DMS114 treated with DMSO at 0.1 percent for 48 hours (cell line): Measurements from ENCODE around the gene COQ3.

Source experiments
- DNase-seq: peaks from one replicate; lab custom pipeline; 2025; ENCODE audit not compliant: unreplicated experiment; lab: John Stamatoyannopoulos, UW

The COQ3 gene

GRCh38 chr6:99393698-99394531, at the start of gene COQ3:
TSS of gene COQ3 (minus strand) at chr6:99394195. CDS start at chr6:99394179, 16 bp downstream.
- DNase-seq, result peak; percentile 69

- peak; percentile 51 for DNase-seq
Observed at GRCh38 chr6:99434702-99435530, 40.9 kb upstream of the COQ3 start.

DNA sequence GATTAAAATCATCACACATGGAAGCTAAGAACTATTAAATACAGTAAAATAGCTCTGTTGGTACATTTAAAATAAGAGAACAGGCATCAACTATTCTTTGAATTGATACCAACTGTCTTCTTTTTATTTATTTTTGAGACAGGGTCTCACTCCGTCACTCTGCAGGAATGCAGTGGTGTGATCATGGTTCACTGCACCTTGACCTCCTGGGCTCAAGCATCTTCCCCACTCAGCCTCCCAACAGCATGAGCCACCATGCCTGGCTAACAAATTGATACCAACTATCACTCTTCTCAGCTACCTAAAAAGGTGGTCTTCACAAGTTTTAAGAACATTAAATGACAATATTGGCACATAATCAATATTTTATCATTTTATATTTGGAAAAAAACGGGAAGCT, 38.9 kb upstream of the COQ3 start:
- DNase-seq, result no peak

DNA sequence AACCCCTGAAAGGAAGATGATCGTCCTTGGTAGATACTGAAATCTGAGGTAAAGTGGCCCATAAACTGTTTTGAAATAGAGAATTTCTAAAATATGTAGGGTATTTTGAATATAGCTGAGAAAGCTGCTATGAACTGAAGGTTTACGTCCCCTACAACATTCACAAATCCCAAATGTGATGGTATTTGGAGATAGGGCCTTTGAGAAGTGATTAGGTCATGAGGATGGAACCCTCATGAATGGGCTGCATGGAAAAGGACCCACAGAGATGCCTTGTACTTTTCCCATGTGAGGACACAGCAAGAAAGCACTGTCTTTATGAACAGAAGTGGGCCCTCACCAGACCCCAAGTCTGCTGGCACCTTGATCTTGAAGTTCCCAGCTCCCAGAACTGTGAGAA, 37.9 kb upstream of the COQ3 start:
- no peak for DNase-seq

DNA sequence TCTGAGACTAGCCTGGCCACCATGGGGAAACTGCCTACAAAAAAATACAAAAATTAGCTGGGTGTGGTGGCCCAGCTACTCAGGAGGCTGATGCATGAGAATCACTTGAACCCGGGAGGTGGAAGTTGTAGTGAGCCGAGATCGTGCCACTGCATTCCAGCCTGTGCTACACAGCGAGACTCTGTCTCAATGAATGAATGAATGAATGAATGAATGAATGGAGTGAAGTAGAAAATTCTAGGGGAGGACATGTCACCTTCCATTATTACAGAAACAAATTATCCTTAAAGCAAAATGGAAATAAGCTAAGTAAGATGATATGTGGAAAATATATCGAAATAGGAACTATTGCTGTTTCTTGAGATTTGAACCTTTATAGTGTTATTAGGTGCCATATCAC, 34.0 kb upstream of the COQ3 start:
- DNase-seq, result no peak

GRCh38 chr6:99426451-99426757, 32.4 kb upstream of the COQ3 start:
- DNase-seq, result no peak

DNA sequence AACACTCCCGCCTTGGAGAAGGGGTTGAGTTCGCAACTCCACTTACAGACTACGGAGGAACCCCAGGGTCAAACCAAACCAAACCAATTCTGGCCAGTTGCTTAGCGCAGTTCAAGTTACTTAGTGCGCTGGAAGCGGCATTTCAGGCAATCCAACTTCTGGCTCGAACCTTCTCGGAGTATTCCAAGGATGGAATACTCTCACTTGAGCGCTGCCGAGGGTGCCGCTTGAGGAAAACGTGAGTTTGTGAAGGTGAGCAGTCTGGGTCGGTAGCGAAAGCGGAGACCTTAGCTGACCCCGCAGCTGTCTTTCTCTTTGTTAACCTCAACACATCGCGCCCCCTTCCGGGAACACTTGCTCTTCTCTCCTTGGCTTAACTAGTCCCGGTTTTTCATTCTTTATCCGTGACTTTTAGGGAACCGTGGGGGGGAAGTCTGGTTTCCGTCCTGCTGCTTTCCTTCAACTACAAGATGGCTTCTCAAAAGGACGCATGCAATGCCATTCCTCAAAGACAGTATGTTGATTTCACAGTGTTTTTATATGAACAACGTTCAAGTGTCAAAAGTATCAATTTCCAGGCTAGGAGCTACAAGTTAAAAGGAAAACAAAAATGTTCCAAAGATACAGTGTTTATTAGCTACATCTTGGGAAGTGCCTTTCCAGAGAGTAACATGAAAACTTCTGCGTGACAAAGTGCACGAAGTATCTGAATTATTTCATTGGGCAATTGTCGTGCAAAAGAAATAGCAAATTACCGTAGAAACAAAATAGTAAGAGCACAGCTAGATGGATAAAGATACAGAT, 31.9 kb upstream of the COQ3 start:
- DNase-seq, result peak; percentile 76

GRCh38 chr6:99424761-99425646, 31.0 kb upstream of the COQ3 start, which contains the start of gene PNISR:
TSS of gene PNISR (minus strand) at chr6:99425308. CDS start at chr6:99414659, 10,649 bp downstream.
- peak; percentile 96 for DNase-seq

DNA sequence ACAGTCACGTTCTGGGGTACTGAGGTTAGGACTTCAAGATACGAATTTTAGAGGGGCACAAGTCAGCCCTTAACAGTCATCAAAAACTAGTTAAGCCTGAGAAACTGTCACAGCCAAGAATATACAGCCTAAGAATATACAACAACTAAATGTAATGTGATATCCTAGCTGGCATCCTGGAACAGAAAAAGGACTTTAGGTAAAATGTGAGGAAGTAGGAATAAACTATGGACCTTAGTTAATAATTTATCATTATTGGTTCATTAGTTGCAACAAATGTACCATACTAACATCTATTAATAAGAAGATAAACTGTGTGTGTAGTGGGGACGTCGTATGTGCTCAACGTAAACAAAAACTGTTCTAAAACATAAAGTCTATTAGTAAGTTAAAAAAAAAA, 30.0 kb upstream of the COQ3 start:
- no peak for DNase-seq

DNA sequence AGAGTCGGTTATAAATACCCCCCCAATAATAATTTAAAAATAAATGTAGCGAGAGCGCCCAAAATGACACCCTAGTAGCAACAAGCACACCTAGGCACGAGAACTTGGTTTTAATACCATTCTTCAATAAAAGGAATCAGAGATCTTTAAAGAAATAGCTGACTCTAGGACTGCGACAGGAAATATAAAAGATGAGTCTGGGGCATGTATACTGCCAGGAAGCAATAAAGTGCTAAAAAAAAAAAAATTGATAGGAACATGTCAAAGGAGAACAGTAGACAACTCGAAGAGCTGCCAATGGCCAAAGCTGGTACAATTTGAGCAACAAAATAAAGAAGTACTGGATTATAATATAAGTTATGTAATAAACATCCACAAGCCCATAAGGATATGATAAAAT, 28.9 kb upstream of the COQ3 start:
- no peak for DNase-seq

- DNase-seq, result no peak
Observed at GRCh38 chr6:99416892-99417767, 23.1 kb upstream of the COQ3 start.

- no peak for DNase-seq
Observed at GRCh38 chr6:99416226-99416625, 22.2 kb upstream of the COQ3 start.

DNA sequence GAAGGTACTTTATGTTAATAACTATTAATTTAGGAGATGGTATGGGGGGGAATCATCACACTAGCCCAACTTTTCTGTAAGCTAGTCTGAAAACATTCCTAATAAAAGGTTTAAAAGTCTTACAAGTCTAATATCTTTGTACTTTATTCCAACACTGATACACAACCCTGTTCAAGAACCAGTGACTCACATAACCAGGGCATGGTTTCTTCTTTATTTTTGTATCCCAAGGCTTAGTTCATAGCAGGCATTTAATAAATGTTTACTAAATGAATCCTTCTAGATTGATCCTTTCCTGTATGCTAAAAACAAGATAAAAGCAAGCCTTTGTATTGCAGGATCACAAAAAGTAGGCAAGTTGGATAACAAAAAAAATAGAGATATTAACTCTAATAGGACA, 21.5 kb upstream of the COQ3 start:
- no peak for DNase-seq

DNA sequence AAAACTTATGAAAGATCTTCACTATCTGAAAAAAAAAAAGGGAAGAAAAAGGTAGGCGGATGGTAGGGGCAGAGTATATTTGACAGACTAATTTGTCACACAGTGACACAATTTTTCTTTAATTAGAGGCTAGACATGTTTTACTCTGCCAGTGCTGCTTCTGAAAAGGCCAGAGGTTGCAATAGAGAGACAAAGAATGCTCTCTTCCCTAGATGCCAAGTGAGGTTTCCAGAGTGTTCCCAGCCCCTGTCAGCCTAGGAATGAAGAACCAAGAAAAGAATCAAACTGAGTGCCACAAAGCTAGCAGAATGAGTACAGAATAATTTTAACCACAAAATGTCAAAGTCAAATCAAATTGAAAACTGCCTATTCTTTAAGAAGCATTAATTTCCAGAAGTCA, 18.1 kb upstream of the COQ3 start:
- DNase-seq, result no peak

DNA sequence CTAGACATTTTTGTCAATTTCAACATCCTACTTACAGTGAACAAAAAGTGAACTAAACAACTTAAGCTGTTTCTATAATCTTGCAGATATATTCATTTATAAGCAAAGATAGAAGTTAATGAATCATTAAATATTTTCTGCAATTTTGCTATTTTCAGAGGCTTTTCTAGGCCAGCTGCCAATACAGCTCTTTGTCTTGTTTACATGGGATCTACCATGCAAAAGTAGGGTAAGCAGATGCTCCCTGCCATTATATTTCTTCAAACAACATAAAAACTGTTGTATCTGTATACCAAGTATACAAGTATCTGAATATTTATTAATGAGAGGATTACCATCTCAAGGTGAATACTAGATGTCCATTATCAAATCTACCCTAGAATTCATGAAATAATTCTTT, 15.7 kb upstream of the COQ3 start:
- DNase-seq, result no peak

GRCh38 chr6:99407076-99407475, 13.1 kb upstream of the COQ3 start:
- no peak for DNase-seq

GRCh38 chr6:99402448-99402847, 8.5 kb upstream of the COQ3 start:
- no peak for DNase-seq

GRCh38 chr6:99397287-99397686, 3.3 kb upstream of the COQ3 start:
- DNase-seq, result no peak

- no peak for DNase-seq
Observed at GRCh38 chr6:99393366-99393697, 663 bp downstream of the COQ3 start.

DNA sequence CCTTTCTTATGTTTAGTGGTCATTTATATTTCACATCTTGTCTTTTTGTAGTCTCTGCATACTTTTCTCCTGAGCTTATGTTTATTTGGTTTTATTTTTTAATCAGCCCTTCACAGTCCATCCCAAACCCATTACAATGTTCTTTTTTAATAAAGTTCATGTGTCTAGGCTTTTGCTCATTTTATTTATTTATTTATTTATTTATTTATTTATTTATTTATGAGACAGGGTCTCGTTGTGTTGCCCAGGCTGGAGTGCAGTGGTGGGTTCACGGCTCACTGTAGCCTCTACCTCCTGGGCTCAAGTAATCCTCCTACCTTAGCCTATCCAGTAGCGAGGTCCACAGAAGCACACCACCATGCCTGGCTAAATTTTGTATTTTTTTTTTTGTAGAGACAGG, 3.1 kb downstream of the COQ3 start:
- DNase-seq, result no peak
